Measurements from ENCODE around the gene GPR82. TPM values are rescaled to one million over a fixed set of nuclear protein-coding genes. Genes with fewer than 3 reads are reported as not detected.
"Not testable (repeated sequence)": the region's sequence is repeated elsewhere in the genome, so short reads cannot be mapped to it uniquely, and the experiment has no call there.

Gene GPR82
- polyA plus RNA-seq, 3 donors: 0.03 to 0.06 TPM; not detected in 1

DNA sequence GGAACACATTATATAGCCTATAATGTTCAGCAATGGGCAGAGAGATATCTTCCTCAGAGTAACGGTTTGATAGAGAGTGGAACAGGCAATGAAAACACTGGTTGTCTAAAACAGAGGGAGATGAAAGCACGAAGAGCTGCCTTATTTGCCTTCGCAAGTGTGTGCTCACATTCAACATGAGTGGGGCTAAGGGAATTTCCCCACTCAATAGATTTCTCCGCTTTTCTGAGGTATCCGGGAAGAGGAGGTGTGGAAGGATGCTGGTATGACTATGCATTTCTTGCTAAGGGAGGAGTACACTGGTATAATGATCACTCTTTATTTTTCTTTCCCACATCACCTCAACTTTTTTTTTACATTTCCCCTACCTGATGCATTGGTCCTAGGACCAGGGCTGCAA lies 7.8 kb upstream of the GPR82 start:
- no peak overlapping the region for H3K27ac ChIP-seq (ENCODE audit: low read depth, low read length)

DNA sequence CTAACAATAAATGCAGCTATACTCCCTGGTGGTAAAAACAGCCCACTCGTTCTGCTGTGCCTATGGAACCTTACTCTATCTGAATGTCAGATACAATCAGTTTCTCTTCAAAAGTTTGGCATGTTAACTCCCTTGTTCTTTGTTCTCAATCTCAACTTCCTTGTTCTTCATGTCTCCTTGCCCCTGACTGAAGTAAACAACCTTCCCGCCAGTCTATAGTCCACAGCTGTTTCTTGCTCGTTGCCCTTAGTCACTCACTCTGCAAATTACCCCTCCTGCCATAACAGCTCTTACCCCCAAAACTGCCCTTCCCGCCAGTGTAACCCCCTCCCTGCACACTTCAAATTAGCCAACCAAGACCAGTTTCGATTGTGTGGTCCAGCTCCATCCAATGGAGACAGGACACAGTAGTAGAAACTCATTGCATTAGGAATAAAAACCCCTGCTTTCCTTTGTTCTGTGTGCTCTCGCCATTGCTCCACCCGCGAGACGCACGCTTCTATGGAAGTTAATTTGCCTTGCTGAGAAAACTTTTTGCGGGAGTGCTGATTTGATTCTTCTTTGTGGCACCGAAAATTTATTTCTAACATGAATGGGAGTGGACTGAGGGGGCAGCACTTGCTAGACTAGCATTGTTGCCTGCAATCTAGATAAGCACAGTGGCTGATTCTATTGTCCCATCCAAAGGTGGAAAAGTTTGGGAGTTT lies 7.1 kb upstream of the GPR82 start:
- H3K27ac ChIP-seq (ENCODE audit: low read depth, low read length): no peak overlapping the region
- 86 to 90% (median 87%) methylated on average over 12 of the region's 12 CpGs for WGBS, 3 donors

More for the DNA sequence above, 7.8 kb upstream of the GPR82 start:
- 89 to 93% (median 91%) methylated on average over 5 of the region's 5 CpGs for WGBS, 3 donors

DNA sequence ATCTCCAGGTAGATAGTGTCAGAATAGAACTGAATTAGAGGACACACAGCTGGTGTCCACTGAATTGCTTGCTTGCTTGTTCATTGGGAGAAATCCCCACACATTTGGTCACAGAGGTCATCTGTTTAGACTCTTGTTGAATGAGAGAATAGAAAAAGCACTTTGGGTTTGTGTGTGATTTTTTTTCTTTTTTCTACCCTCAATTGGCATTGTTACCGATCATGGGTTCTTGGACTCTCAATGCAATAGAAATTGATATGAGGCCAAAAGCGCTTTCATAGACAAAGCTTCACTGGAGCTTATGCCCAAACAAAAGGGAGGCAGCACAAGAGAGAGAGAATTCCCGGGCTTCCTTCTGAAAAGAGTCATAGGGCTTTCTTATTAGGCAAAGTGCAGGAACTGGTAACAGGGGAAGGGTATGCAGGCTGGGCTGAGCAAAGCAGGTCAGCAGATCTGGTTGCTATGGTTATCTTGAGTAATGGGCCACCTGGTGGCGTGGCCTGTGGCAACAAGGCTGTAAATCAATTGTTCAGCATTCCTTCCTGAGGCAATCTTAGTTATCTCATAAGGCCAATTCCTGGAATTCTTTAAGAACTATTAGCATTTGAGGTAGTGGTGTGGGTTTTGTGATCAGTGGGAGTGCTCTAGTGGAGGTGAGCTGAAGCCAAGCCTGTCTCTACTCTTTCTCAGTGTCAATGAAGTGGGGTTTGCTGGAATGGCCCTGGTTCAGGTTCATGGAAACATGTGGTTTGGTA lies 5.3 kb upstream of the GPR82 start:
- H3K27ac ChIP-seq (ENCODE audit: low read depth, low read length): no peak overlapping the region
- 74 to 84% (median 80%) methylated on average over 4 of the region's 4 CpGs for WGBS, 3 donors

DNA sequence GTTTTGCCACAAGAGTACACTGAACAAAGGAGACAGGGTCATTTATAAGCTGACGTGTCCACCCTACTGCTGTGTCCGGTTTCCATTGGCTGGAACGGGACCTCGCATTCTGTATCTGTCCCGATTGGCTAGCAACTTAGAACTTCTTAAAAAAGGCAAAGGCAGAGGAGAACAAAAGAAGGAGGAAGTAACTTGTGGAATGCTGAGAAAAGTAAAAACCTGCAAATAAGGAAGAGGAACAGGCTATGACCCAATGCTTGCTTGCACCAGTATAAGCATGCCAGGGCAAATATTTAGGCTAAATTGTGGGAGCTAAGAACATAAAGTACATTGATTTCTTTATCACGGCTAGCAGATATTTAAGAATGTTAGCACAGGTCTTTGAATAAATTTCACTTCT lies 4.4 kb upstream of the GPR82 start:
- 73 to 92% (median 80%) methylated on average over 6 of the region's 6 CpGs for WGBS, 3 donors
- H3K27ac ChIP-seq (ENCODE audit: low read depth, low read length): not testable (repeated sequence)

DNA sequence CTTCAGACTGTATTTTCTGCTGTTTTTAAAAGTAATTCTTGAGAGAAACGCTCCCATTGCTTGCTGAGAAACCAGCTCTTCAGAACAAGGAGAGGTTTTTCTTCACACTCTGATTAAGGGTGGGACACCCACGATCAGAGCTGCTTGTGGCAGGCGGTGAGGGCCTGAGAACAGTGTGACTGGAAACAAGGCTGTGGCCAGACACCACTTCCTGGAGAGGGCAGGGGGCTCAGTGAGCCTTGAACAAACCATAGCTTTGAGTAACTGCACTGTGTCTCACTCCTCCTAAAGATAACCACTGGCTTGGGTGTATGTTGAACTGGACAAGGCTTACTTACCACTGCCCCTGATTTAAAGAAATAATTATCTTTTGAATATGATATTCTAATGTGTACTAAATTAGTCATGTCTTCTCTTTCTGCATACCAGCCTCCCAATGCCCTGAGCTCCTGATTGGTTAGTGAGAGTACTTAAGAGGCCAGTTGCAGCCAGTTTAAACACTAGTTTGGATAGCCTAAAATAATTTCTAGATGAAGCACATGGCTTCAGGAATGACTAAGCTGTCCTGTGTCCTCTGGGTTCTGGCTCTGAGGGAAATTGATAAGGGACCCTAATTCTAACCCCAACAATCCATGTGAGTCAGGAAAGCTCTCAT lies 3.7 kb upstream of the GPR82 start:
- WGBS, 3 donors: 65 to 89% (median 68%) methylated on average over 3 of the region's 3 CpGs
- no peak overlapping the region for H3K27ac ChIP-seq (ENCODE audit: low read depth, low read length)

DNA sequence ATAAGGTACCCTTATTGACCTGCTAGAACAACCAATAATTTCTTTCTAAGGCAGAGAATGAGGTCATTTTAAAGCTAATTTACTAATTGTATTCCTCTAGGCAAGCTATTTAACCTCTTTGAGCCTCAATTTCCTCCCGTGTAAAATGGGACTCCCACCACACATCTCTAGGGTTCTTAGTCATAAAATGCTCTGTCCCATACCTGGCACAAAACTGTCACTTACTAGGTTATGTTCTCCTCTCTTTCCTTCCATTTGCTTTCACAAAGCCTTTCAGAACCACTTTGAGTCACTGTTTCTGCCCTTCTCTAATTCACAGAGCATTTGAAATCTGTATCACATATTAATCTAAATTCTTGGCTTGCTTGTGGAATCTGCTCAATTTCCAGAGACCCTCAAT lies 2.4 kb upstream of the GPR82 start:
- 71 to 87% (median 86%) methylated on average over 1 of the region's 1 CpG for WGBS, 3 donors

DNA sequence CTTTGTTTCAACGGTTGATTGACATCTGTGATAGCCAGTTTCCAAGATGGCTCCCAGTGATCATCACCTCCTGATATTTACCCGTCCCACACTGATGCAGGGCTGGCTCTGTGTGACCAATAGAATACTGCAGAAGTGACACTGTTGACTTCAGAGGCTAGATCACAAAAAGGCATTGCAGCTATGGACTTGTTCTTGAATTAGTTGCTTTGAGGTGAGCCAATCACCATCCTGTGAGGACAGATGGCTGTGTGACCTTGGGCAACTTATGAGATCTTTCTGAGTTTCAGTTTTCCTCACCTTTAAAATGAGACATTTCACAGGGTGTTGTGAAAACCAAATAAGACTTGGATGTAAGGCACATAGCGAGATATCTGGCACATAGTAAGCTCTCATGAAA lies 1.8 kb upstream of the GPR82 start:
- 82 to 97% (median 94%) methylated on average over 3 of the region's 3 CpGs for WGBS, 3 donors
- no peak overlapping the region for H3K27ac ChIP-seq (ENCODE audit: low read depth, low read length)

More for the DNA sequence above, 2.4 kb upstream of the GPR82 start:
- no peak overlapping the region for H3K27ac ChIP-seq (ENCODE audit: low read depth, low read length)

DNA sequence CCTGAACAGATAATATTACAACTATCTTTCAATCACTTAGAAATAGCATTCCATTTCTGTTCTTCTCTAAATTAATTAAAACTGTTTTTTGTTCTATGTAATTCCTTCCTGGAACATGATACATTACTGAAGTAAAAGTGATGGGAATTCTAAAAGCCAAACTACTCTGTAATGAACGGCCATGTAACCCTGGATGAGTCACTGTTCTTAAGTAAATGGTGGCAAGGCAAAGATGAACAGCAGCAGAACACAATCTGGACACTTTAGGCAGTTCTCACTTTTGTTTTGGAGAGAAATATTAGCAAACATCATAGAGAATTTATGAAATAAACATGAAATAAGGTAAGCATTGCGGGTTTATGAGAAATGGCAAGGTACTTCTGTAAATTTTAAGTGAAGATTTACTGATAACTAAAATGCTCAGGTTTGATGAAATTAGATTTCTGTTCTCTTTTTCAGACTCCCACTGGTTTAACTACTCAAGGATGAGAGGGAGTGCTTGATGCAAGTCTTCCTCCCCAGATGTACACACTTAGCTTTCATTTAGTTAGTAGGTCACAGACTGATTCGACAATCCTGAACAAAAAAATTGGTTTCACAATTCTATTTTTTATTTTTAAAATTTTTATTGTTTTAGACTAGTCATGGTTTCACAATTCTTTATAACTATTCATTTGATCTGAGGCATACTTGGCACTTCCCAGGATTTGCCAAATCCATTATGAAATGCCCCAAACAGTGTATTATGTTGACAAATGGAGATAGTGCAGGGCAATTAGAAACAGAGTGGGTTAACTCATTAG lies 964 bp upstream of the GPR82 start:
- 50 to 82% (median 54%) methylated on average over 3 of the region's 3 CpGs for WGBS, 3 donors
- H3K27ac ChIP-seq (ENCODE audit: low read depth, low read length): no peak overlapping the region

DNA sequence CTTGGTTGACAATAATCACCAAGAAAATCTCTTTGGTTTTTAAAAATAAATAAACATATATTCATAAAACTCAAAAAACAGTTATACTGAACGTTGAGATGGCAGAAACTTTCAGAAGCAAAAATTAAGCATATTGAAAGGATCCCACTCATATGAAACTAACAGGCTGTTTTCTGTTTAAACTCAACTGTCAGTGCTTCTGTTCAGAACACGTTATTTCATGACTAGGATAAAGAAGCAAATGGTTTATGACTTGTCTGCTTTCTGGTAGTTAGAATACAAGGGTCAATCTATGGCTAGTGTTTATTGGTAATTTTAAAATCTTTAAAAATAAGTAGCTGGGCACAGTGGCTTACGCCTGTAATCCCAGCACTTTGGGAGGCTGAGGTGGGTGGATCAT lies 4.1 kb downstream of the GPR82 start:
- H3K27ac ChIP-seq (ENCODE audit: low read depth, low read length): no peak overlapping the region
- 72 to 93% (median 92%) methylated on average over 3 of the region's 3 CpGs for WGBS, 3 donors

DNA sequence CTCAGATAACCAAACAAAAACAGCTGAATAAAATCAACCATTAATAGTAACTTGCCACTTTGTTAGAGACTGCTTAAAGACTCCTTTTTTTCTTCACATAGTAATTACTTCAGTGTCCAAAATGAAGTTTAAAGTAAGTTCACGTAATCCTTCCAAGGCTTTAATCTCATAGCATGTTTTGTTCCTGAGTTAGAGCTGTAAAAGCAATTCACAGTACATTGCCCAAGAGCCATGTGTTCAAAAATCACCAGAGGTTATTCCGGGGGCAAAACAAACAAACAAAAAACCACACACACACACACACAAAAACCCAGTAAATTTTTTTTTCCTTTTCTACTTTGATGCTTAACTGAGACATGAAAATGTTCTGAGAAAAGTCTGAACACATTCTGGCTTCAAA lies 6.1 kb downstream of the GPR82 start:
- WGBS, 3 donors: 73% methylated on average over 2 of the region's 2 CpGs
- H3K27ac ChIP-seq (ENCODE audit: low read depth, low read length): no peak overlapping the region

DNA sequence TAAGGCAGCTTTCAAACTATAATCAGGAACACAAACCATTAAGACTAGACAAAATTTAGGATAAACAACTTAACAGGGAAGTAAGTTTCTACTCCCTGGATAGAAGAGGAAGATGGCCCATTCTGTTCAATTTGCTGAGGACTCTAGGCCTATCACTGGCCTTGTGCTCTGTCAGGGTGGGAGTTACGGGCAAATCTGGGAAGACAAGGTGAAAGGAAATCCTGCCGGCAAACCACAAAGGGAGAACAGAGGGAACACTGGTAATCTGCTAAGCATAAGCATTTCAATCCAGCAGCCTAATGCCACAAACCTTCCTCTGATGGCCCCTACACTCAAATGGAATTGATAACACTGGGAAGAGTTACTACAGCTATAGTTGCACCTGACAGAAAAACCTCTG lies 8.3 kb downstream of the GPR82 start:
- WGBS, 3 donors: 68 to 87% (median 76%) methylated on average over 2 of the region's 2 CpGs
- no peak overlapping the region for H3K27ac ChIP-seq (ENCODE audit: low read depth, low read length)

DNA sequence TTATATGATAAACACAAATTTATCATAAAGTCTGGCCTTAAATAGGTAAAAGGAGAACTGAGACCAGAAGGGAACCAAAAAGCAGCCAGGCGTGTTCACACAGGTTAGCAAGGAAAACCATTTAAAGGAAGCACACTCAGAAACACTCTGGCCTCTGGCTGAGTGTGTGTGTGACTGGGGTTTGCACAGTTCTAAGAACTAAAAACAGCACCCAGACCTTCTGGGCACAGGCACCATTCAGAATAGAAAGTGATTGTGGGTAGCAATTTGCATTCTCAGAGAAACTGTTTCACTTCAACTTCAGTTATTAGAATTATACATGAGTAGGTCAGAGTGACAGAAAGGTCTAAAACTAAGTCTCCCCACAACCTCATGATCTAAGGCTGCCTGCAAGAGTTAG lies 10.0 kb downstream of the GPR82 start:
- H3K27ac ChIP-seq (ENCODE audit: low read depth, low read length): no peak overlapping the region
- 62 to 91% (median 77%) methylated on average over 1 of the region's 1 CpG for WGBS, 3 donors

DNA sequence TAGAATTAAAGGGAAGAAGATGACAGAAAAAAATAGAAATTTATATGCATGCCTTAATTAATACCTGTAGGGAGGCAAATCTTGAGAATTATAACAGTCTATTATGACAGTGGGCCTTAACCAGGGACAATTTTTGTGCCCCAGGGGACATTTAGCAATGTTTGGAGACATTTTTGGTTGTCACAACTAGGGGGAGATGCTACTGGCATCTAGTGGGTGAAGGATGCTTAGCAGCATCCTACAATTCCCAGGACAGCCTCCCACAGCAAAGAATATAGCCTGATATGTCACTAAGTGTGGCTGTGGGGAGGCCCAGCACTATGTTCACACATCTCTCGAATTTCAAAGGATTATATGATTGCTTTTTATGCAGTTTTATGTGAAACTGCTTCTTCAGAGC lies 10.5 kb downstream of the GPR82 start:
- H3K27ac ChIP-seq (ENCODE audit: low read depth, low read length): no peak overlapping the region
- 19 to 53% (median 31%) methylated on average over 1 of the region's 1 CpG for WGBS, 3 donors

DNA sequence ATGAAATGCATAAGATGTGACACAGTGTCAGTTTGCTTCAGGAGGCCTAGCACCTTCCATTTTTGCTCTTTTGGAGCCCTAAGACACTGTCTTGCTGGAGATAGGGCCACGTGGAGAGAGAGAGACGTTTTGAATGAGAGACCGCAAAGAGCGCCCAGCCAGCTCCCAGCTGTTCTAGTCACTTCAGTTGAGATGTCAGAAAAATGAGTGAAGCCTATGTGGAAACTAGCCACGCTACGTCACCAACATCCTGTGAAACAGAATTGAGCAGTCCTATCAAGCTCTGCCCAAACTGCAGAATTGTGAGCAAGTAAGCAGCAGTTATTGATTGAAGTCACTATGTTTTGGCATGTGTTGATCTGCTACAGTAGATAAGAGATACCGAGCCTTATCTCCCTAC lies 13.1 kb downstream of the GPR82 start:
- WGBS, 3 donors: 63 to 74% (median 65%) methylated on average over 7 of the region's 7 CpGs
- no peak overlapping the region for H3K27ac ChIP-seq (ENCODE audit: low read depth, low read length)

DNA sequence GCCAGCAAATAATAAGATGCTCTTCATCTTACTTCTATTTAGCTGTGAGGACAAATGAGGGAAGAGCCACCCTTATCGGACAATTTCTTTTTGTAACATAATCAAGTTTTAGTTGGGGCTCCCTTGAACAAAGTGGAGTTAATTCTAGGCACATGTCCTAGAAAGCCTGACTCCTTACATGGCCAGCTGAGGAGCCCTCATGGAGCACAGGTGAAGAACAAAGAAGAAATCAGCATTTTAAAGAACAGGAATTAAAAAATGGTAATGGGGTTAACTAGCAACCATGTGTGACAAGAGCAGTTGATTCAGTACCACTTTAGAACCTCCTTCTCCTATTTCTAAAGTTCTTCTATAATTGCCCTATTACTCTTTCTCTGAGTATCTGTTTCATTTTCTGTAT lies 15.9 kb downstream of the GPR82 start:
- 77 to 94% (median 90%) methylated on average over 1 of the region's 1 CpG for WGBS, 3 donors
- H3K27ac ChIP-seq (ENCODE audit: low read depth, low read length): no peak overlapping the region

DNA sequence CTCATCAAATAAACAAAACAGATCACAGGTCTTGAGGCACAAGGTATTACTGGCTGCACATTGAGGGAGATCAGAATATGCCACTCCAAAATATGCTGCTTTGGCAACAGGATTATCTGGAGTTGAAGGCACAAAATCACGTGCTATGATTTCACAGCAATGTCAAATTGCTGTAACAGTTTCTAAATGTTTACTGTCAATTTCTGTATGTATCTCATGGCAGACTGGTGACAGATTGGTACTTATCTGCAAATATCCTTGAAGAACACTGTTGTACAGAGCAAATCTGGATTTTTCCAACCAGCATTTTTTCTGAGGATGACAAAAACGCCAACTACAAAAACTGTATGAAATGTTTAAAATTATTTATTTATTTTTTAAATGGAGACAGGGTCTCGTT lies 26.7 kb downstream of the GPR82 start:
- H3K27ac ChIP-seq (ENCODE audit: low read depth, low read length): no peak overlapping the region
- 64 to 92% (median 83%) methylated on average over 3 of the region's 3 CpGs for WGBS, 3 donors

DNA sequence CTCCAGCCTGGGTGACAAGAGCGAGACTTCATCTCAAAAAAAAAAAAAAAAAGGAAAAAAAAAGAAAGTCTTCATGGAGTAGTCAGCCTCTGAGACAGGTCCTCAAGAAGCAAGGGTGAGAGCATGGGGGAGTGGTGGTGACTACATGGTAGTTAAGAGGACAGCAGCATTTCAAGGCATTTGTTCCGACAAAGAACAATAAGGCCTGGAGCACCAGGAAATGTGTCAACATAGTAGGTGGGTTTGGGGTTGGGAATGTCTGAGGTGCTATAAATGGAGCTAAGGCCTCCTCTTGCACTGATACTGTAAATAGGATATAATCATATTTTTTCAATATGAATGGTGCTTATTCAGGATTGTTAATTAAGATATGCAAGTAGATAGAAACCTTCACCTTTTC lies 34.4 kb downstream of the GPR82 start:
- no peak overlapping the region for H3K27ac ChIP-seq (ENCODE audit: low read depth, low read length)
- WGBS, 3 donors: 83 to 96% (median 92%) methylated on average over 1 to 2 of the region's 2 CpGs

DNA sequence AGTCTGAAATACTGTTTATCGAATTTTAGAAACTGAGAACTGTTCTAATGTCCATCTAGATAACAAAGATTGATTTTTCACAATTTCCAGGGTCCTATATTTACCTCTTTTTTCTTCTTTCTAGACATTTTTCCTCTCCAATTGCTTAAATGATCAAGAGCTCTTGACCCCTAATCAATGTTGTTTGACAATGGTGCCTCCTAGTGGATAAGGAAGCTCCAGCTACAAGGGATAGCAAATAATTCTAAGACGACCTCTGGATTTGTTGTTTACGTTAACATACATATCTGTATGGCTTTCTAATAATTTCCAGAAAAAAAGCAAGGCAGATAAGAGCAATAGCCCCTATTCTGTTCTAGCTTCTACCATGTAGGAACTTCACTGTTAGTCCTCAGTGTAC lies 35.8 kb downstream of the GPR82 start:
- 38 to 53% (median 47%) methylated on average over 3 of the region's 3 CpGs for WGBS, 3 donors
- H3K27ac ChIP-seq (ENCODE audit: low read depth, low read length): no peak overlapping the region

DNA sequence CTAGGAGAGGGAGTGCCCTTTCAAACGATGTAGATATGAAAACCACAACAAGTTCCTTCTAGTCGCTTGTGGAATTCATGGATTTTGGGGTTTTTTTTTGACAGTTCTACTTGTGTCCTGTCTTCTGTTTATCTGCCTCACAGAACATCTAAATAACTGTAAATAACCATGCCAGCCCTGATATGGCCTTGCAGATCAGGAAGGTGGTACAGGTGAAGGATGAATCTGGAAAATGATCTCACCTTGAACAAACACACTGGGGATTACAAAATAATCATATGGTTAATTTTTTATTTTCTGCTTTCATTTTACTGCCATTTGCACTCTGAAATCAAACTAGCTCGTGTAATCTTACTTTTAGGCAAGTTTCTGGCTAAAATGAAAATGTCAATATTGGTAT lies 37.2 kb downstream of the GPR82 start:
- H3K27ac ChIP-seq (ENCODE audit: low read depth, low read length): no peak overlapping the region
- 23 to 50% (median 42%) methylated on average over 3 of the region's 3 CpGs for WGBS, 3 donors
